SK-N-SH (cell line): ENCODE data around the gene SEL1L2. TPM values are rescaled to one million over a fixed set of nuclear protein-coding genes. Genes with fewer than 3 reads are reported as not detected.

Source experiments
- CTCF ChIA-PET: fragments of 300-600, 350-600 bp; formaldehyde crosslinking; extraction: SDS; loops from one replicate; lab custom pipeline; 2021; lab: Yijun Ruan, JAX
- POLR2A ChIA-PET: fragments of 350-600 bp; sonication (Branson Sonifier 250); formaldehyde crosslinking; extraction: SDS; loops from one replicate; lab custom pipeline; 2020; ENCODE audit warnings: antibody characterized with exemption, inconsistent platforms; lab: Yijun Ruan, JAX
- DNase-seq: peaks from one replicate; pipeline ENCODE4 v3.0.0; 2012
- H2AFZ ChIP-seq: fragments of 200-600 bp; sonication (generic); 2 replicates; pipeline ENCODE4 v1.8.1; 2016; ENCODE audit warnings: antibody characterized with exemption, mild to moderate bottlenecking, low read depth
- H3F3A ChIP-seq: fragments of 200-600 bp; sonication (generic); replicated peaks from 2 replicates; pipeline ENCODE3; 2016; ENCODE audit warnings: antibody characterized with exemption, mild to moderate bottlenecking; ENCODE audit not compliant: insufficient read depth
- H3K27ac ChIP-seq, 2 experiments: fragments of 200-500 bp in 1 of 2; fragments of 200-600 bp in 1 of 2; sonication (Bioruptor generic) in 1 of 2; sonication (generic), shearing (Covaris generic) in 1 of 2; 2 replicates each; pipeline versions ENCODE4 v1.5.1 to v1.6.1; 2014 to 2016; ENCODE audit warnings: low read depth in 2 of 2, inconsistent platforms in 1 of 2, low read length in 1 of 2, mild to moderate bottlenecking in 1 of 2, mixed read lengths in 1 of 2
- H3K27me3 ChIP-seq: fragments of 200-600 bp; sonication (generic), shearing (Covaris generic); 2 replicates; pipeline ENCODE4 v1.6.1; 2016; ENCODE audit warnings: mixed run types; ENCODE audit not compliant: insufficient read depth
- H3K36me3 ChIP-seq, 2 experiments: fragments of 200-500 bp in 1 of 2; fragments of 200-600 bp in 1 of 2; sonication (Bioruptor generic) in 1 of 2; sonication (generic) in 1 of 2; replicated peaks in 1 of 2; 2 replicates each; pipeline versions ENCODE3 to v1.5.1; 2014 to 2016; ENCODE audit warnings: low read length in 1 of 2, mild to moderate bottlenecking in 1 of 2; ENCODE audit not compliant: insufficient read depth in 2 of 2, control insufficient read depth in 1 of 2
- H3K4me1 ChIP-seq, 2 experiments: fragments of 200-500 bp in 1 of 2; fragments of 200-600 bp in 1 of 2; sonication (Bioruptor generic) in 1 of 2; sonication (generic), shearing (Covaris generic) in 1 of 2; 2 replicates each; pipeline versions ENCODE4 v1.5.1 to v1.6.1; 2014 to 2016; ENCODE audit warnings: low read depth in 1 of 2, low read length in 1 of 2, mixed run types in 1 of 2; ENCODE audit not compliant: insufficient read depth in 2 of 2, control insufficient read depth in 1 of 2
- H3K4me2 ChIP-seq: fragments of 200-600 bp; sonication (generic), shearing (Covaris generic); 2 replicates; pipeline ENCODE4 v1.6.1; 2017; ENCODE audit warnings: mixed run types
- H3K4me3 ChIP-seq, 2 experiments: fragments of 200-500 bp in 1 of 2; fragments of 200-600 bp in 1 of 2; sonication (Bioruptor generic) in 1 of 2; sonication (generic), shearing (Covaris generic) in 1 of 2; 2 replicates each; pipeline versions ENCODE4 v1.5.1 to v1.8.1; 2014 to 2016; ENCODE audit warnings: low read depth in 2 of 2, inconsistent platforms in 1 of 2, low read length in 1 of 2, mild to moderate bottlenecking in 1 of 2, mixed read lengths in 1 of 2, moderate library complexity in 1 of 2
- H3K79me2 ChIP-seq: fragments of 200-600 bp; sonication (generic); 2 replicates; pipeline ENCODE4 v1.8.1; 2017; ENCODE audit warnings: mild to moderate bottlenecking; ENCODE audit not compliant: insufficient read depth
- H3K9ac ChIP-seq: fragments of 200-600 bp; sonication (generic); 2 replicates; pipeline ENCODE4 v1.6.1; 2017; ENCODE audit warnings: mixed run types
- H3K9me2 ChIP-seq: fragments of 200-600 bp; sonication (generic); 2 replicates; pipeline ENCODE4 v1.6.1; 2017; ENCODE audit warnings: mixed run types
- H3K9me3 ChIP-seq: fragments of 200-600 bp; sonication (generic); 2 replicates; pipeline ENCODE4 v1.6.1; 2017; ENCODE audit warnings: mixed run types, mild to moderate bottlenecking, moderate library complexity
- H4K20me1 ChIP-seq: fragments of 200-600 bp; sonication (generic); 2 replicates; pipeline ENCODE4 v1.6.1; 2017; ENCODE audit warnings: mild to moderate bottlenecking, mixed run types; ENCODE audit not compliant: insufficient read depth
- EP300 ChIP-seq, 2 experiments: IDR thresholded peaks; 2 replicates each; pipeline versions ENCODE4 v1.4.0 to v1.6.1; 2012; ENCODE audit warnings: borderline replicate concordance in 1 of 2, low read depth in 1 of 2, low read length in 1 of 2
- EZH2phosphoT487 ChIP-seq: fragments of 200-600 bp; sonication (generic); IDR thresholded peaks from 2 replicates; pipeline ENCODE4 v1.6.1; 2017; ENCODE audit warnings: low read depth, mixed run types, mild to moderate bottlenecking, antibody characterized with exemption, moderate library complexity, borderline replicate concordance
- GABPA ChIP-seq: IDR thresholded peaks from 2 replicates; pipeline ENCODE4 v1.4.0; 2012; ENCODE audit warnings: low read depth, mild to moderate bottlenecking
- GATA2 ChIP-seq: sonication (generic); formaldehyde crosslinking; IDR thresholded peaks from 2 replicates; pipeline ENCODE4 v1.5.0; 2020; ENCODE audit warnings: mild to moderate bottlenecking, missing genetic modification reagents
- MAX ChIP-seq: IDR thresholded peaks from 2 replicates; pipeline ENCODE4 v1.4.0; 2012; ENCODE audit warnings: low read depth
- MXI1 ChIP-seq: IDR thresholded peaks from 2 replicates; pipeline ENCODE4 v1.6.1; 2012; ENCODE audit warnings: mild to moderate bottlenecking, low read depth, low read length, improper control_type of control experiment
- NFIC ChIP-seq: IDR thresholded peaks from 2 replicates; pipeline ENCODE4 v1.4.0; 2012; ENCODE audit warnings: borderline replicate concordance
- NRF1 ChIP-seq: IDR thresholded peaks from 2 replicates; pipeline ENCODE4 v1.6.1; 2012; ENCODE audit warnings: low read depth, mild to moderate bottlenecking, low read length
- PBX3 ChIP-seq: IDR thresholded peaks from 2 replicates; pipeline ENCODE4; 2012
- TAF1 ChIP-seq: IDR thresholded peaks from 2 replicates; pipeline ENCODE4 v1.6.1; 2012; ENCODE audit warnings: low read depth, mild to moderate bottlenecking, low read length, moderate library complexity, borderline replicate concordance
- TEAD4 ChIP-seq: IDR thresholded peaks from 2 replicates; pipeline ENCODE4 v1.4.0; 2012; ENCODE audit warnings: mild to moderate bottlenecking, borderline replicate concordance; ENCODE audit not compliant: insufficient read depth
- WGBS: methylation state at CpG from one replicate; pipeline ENCODE4 v1.1.6; 2017; ENCODE audit warnings: low lambda C conversion rate; 5-methylcytosine and 5-hydroxymethylcytosine counted together
- polyA plus RNA-seq, 3 experiments: library from polyadenylated mRNA; depleted of rRNA; stranded (reverse); fragments of >200 nt; gene quantifications; 2 replicates each; pipeline ENCODE4 v1.2.3, GENCODE V29; 2012
- TF ChIP-seq, protein P1 (sequence below): IDR thresholded peaks from 2 replicates; pipeline ENCODE4 v1.4.0; 2012; ENCODE audit warnings: low read depth, borderline replicate concordance

SEL1L2 gene
- polyA plus RNA-seq, 1 of the 3 experiments (the other 2 are of a cell fraction): not detected

GRCh38 chr20:13984211-13984610 lies 6.2 kb downstream of the SEL1L2 start (continued):
- TF ChIP-seq, protein P1, sequence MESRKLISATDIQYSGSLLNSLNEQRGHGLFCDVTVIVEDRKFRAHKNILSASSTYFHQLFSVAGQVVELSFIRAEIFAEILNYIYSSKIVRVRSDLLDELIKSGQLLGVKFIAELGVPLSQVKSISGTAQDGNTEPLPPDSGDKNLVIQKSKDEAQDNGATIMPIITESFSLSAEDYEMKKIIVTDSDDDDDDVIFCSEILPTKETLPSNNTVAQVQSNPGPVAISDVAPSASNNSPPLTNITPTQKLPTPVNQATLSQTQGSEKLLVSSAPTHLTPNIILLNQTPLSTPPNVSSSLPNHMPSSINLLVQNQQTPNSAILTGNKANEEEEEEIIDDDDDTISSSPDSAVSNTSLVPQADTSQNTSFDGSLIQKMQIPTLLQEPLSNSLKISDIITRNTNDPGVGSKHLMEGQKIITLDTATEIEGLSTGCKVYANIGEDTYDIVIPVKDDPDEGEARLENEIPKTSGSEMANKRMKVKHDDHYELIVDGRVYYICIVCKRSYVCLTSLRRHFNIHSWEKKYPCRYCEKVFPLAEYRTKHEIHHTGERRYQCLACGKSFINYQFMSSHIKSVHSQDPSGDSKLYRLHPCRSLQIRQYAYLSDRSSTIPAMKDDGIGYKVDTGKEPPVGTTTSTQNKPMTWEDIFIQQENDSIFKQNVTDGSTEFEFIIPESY: no peak

- Histone ChIP-seq H3K4me2 (no peak overlapping the region), H2AFZ (no peak overlapping the region), H3K9me3 (no peaks in the 10 kb centered on the region), H3K9ac (no peak overlapping the region), H3K27ac (no peak overlapping the region), H3K9me2 (no peaks in the 10 kb centered on the region), H3K4me1 (no peaks in the 10 kb centered on the region)
- 19% methylated on average over 3 of the region's 3 CpGs for whole genome bisulfite sequencing
- DNase-seq: no peak
- POLR2A ChIA-PET: no interaction called here
- TF ChIP-seq TEAD4: no peak
- no peak for TF ChIP-seq TAF1
- TF ChIP-seq NFIC: no peak
- TF ChIP-seq, protein P1: no peak
- TF ChIP-seq MAX: no peak
- no peak for TF ChIP-seq EP300 (IDR thresholded peaks at IDR 0.05; ENCODE audit: borderline replicate concordance in 1 of 2, low read depth in 1 of 2, low read length in 1 of 2)
- TF ChIP-seq EZH2phosphoT487: no peak
- TF ChIP-seq PBX3: no peak
- TF ChIP-seq GATA2 (CRISPR knock-in tag): no peak
- no peak for TF ChIP-seq MXI1
- no peak for TF ChIP-seq GABPA
- TF ChIP-seq NRF1: no peak
- TF ChIP-seq, all 33 proteins: peak for 0
- H3K79me2 ChIP-seq: no peaks in the 10 kb centered on the region
- CTCF ChIA-PET: interaction anchor here (0.8 kb wide), 1 partner anchor 140 kb away, joined by 3 read pairs; no protein-coding TSS in a partner anchor
- H4K20me1 ChIP-seq: no peaks in the 10 kb centered on the region
- no peaks in the 10 kb centered on the region for H3K27me3 ChIP-seq
- no peak overlapping the region for H3K4me3 ChIP-seq
- H3K36me3 ChIP-seq: no peaks in the 10 kb centered on the region
- no peaks in the 10 kb centered on the region for H3F3A ChIP-seq
Observed at GRCh38 chr20:13960525-13960924, 29.9 kb downstream of the SEL1L2 start.
